NCI-H2081 treated with DMSO at 0.1 percent for 48 hours (cell line): ENCODE results near the gene DHDH.

Source experiments
- DNase-seq: peaks from one replicate; lab custom pipeline; 2025; lab: John Stamatoyannopoulos, UW

DHDH gene

GRCh38 chr19:48950830-48951519 lies 17.5 kb downstream of the DHDH start:
- no peak for DNase-seq

- no peak for DNase-seq
Observed at GRCh38 chr19:48953141-48953540, 19.6 kb downstream of the DHDH start.

GRCh38 chr19:48953990-48954594 lies 20.6 kb downstream of the DHDH start:
- no peak for DNase-seq

GRCh38 chr19:48954595-48955307 lies 21.3 kb downstream of the DHDH start, which contains the start of gene BAX:
Gene BAX, plus strand, starts transcription at chr19:48954875. Its CDS starts 54 bp downstream, at chr19:48954929.
- DNase-seq = peak; percentile 89

GRCh38 chr19:48955308-48955958 lies 21.9 kb downstream of the DHDH start:
- no peak for DNase-seq

GRCh38 chr19:48958006-48958405 lies 24.5 kb downstream of the DHDH start:
- no peak for DNase-seq

- DNase-seq = no peak
Observed at GRCh38 chr19:48959341-48960239, 26.1 kb downstream of the DHDH start.

- DNase-seq = no peak
Observed at GRCh38 chr19:48961051-48961649, 27.7 kb downstream of the DHDH start.

- no peak for DNase-seq
Observed at GRCh38 chr19:48961673-48962028, 28.2 kb downstream of the DHDH start.

- no peak for DNase-seq
Observed at GRCh38 chr19:48962029-48962848, 28.7 kb downstream of the DHDH start.

GRCh38 chr19:48962849-48963165 lies 29.3 kb downstream of the DHDH start:
- DNase-seq = no peak

GRCh38 chr19:48963371-48964204 lies 30.1 kb downstream of the DHDH start:
- DNase-seq = no peak

GRCh38 chr19:48964205-48965039 lies 30.9 kb downstream of the DHDH start:
- DNase-seq = no peak

- peak; percentile 83 for DNase-seq
Observed at GRCh38 chr19:48965040-48965805, 31.7 kb downstream of the DHDH start, which contains the start of gene FTL. Gene FTL, plus strand, starts transcription at chr19:48965309. Its CDS starts 199 bp downstream, at chr19:48965508.

- DNase-seq = peak; percentile 21
Observed at GRCh38 chr19:48965806-48966540, 32.5 kb downstream of the DHDH start.

- no peak for DNase-seq
Observed at GRCh38 chr19:48966541-48967345, 33.2 kb downstream of the DHDH start.
